ENCODE measurements around the gene LGR4.
"Not testable (repeated sequence)": the region's sequence is repeated elsewhere in the genome, so short reads cannot be mapped to it uniquely, and the experiment has no call there.

LGR4 gene

GRCh38 chr11:27355575-27356104, 117.0 kb downstream of the LGR4 start:
- in situ Hi-C loops (cut with HindIII; ENCODE audit: low sequenced_read_pairs): no loop called here

- in situ Hi-C loops (cut with HindIII; ENCODE audit: low sequenced_read_pairs): no loop called here
These were observed 118.1 kb downstream of the LGR4 start for GRCh38 chr11:27354359-27354965.

DNA sequence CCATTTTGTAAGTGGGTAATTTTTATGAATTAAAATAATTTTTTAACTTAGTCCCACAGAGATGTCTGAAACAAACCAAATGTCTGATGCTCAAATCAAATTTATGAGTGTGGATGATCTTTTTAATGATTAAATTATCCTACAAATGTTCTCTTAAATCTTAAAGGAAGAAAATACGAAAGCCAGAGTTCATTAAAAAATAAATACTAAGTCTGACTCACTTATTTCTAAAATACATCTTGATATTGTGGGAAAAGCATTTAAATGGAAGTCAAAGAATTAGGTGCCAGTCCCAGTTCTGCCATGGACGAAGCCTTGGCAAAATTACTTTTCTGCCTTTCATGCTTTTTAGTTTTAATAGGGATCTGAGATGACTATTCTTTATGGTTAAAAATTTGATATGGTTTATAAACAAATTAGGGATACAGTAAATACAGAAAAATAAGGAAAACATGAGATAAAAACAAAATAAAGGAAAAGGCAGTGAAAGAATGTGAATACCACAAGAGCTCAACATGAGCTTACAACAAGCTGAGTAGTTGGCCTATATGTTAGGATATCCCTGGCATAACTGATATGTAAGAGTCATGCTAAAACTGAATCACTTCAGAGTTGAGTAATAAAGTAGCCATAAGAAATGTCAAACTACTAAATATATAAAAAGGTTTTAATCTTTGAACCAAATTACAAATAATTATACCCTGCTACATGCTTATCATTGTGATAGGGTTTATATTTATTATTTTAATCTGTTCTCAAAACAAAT, 118.8 kb downstream of the LGR4 start:
- in situ Hi-C loops (cut with HindIII; ENCODE audit: low sequenced_read_pairs): no loop called here

GRCh38 chr11:27352781-27353180, 119.8 kb downstream of the LGR4 start:
- in situ Hi-C loops (cut with HindIII; ENCODE audit: low sequenced_read_pairs): no loop called here

DNA sequence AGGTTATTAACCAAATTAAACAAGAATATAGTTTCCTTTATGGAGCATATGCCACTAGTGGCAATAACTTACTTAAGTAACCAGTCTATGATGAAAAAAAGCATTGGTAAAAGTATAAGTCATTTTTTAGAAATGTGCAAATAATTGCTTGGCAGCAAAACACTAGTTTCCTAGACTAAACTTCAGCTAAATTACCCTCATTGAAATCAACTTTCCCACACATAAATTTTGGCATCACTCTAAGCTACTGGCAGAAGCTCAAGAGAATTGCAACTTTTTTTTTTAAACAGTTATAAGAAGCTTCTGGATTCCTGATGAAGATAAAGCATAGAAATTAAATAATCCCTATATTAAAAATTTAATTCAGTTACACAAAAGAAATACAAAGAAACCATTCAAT, 122.1 kb downstream of the LGR4 start:
- in situ Hi-C loops (cut with HindIII; ENCODE audit: low sequenced_read_pairs): no loop called here

DNA sequence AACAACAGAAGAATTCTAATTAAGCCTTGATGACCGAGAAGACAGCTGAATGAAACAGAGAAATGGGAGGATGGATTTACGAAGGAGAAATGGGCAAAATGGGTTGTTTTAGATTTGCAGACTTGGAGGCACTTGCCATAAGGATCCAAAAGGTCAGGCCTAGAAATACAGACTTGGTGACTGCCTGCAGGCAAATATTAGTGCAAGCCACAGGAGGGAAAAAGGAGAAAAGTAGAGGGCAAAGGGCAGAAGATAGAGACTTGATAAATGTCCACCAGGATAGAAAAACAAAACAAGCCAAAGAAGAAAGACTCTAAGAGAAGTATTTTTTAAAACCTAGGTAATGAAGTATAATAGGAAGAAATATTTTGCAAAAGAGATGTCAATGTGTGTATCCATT, 122.7 kb downstream of the LGR4 start:
- in situ Hi-C loops (cut with HindIII; ENCODE audit: low sequenced_read_pairs): no loop called here

GRCh38 chr11:27348340-27348873, 124.2 kb downstream of the LGR4 start:
- in situ Hi-C loops (cut with HindIII; ENCODE audit: low sequenced_read_pairs): no loop called here

DNA sequence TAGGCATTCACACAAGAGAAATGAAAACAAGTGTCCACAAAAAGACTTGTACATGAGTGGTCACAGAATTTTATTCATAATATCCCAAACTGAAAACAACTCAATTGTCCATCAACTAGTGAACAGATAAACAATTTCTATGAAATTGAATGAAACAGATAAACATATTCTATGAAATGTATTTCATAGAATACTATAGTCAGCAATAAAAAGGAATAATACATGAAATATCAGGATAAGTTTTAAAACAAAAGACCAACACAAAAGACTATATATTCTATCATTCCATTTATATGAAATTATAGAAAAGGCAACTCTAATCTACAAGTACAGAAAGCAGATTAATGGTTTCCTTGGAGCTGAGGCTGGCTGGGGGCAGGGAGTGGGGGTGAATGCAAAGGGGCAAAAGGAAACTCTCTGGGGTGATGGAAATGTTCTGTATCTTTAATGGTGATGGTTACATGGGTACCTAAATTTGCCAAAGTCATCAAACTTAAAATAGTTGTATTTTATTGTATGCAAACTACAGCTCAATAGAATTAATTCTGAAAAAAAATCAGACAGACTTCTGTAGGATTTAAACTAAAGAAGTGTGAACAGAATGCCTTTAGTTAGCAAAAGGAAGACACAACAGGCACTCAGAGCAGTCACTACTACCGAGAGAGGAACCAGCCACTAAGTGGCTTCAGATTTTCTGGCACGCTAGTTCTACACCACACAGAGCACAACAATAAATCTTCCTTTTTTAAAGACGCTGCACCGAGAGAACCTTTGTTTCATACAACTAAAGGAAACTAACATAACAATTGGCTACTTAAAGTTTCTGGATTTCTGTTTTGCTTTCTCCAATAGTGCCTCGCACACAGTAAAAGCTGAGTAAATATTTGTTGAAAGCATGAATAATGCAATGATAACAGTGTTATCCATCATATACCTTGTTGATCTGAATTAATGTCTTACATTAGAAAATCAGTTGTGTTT, 124.9 kb downstream of the LGR4 start:
- in situ Hi-C loops (cut with HindIII; ENCODE audit: low sequenced_read_pairs): no loop called here

DNA sequence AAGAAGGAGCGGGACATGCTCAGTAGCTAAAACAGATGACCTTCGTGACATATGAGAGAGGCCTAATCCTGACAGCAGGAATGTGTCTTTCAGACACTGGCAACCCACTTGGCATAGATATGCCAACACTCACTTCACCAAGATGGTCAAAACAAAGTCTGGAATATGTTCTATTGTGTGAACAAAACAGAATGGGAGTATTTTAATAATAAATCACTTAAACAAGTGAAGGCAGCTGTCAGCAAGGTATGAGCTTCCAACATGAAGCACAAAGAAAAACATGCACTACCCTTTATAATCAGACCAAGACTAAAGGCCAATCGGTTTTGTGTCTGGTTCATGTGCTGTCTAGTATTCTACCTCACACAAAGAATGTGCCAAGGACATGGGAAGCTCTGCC, 132.6 kb downstream of the LGR4 start:
- in situ Hi-C loops (cut with HindIII; ENCODE audit: low sequenced_read_pairs): no loop called here

DNA sequence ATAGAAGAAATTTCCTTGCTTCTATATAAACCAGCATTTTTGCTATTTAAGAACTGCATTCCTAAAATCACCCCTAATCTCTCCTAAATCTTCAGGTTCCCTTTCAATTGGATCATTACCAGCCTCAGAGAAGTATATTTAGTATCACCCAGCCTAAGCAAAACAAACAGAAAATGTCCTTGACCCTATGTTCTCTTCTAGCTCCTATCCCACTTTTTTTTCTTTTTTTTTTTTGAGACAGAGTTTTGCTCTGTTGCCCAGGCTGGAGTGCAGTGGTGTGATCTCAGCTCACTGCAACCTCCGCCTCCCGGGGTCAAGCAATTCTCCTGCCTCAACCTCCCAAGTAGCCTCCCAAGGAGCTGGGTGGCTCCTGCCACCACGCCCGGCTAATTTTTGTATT, 137.8 kb downstream of the LGR4 start:
- in situ Hi-C loops (cut with HindIII; ENCODE audit: low sequenced_read_pairs): not testable (repeated sequence)

- in situ Hi-C loops (cut with HindIII; ENCODE audit: low sequenced_read_pairs): no loop called here
These were observed 140.6 kb downstream of the LGR4 start for GRCh38 chr11:27331981-27332380.

DNA sequence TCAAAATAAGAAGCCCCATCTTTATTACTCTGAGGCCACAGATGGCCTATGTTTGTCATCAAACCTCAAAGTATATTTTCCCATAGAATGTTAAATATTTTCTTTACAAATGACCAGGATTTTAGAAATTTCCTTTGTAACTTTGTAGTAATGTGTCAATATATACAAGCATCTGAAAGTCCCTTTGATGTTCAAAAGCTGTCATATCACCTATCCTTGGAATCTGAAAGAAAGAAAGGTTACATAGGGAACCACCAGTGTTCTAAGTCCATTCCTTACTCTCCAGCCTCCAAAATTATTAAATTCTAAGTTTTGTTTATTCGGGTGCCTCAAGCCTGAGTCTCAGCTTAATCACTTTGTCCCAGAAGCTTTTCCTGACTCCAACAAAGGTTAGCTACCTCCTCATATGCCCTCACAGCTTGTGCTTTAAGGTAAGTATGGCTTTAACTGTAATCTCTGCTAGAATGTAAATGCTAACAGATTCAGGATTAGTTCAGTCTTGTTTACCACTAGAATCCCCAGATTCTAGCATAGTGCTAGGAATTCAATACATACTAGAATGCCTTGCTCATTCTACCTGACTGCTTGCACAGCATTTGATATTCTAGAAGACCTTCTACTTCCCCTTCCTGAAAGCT, 141.8 kb downstream of the LGR4 start:
- in situ Hi-C loops (cut with HindIII; ENCODE audit: low sequenced_read_pairs): no loop called here

- in situ Hi-C loops (cut with HindIII; ENCODE audit: low sequenced_read_pairs): no loop called here
These were observed 142.5 kb downstream of the LGR4 start for GRCh38 chr11:27329867-27330632.

- in situ Hi-C loops (cut with HindIII; ENCODE audit: low sequenced_read_pairs): no loop called here
These were observed 144.0 kb downstream of the LGR4 start for GRCh38 chr11:27328614-27329013.

DNA sequence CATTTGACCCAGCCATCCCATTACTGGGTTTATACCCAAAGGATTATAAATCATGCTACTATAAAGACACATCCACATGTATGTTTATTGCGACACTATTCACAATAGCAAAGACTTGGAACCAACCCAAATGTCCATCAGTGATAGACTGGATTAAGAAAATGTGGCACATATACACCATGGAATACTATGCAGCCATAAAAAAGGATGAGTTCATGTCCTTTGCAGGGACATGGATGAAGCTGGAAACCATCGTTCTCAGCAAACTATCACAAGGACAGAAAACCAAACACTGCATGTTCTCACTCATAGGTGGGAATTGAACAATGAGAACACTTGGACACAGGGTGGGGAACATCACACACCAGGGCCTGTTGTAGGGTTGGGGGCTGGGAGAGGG, 145.5 kb downstream of the LGR4 start:
- in situ Hi-C loops (cut with HindIII; ENCODE audit: low sequenced_read_pairs): not testable (repeated sequence)

DNA sequence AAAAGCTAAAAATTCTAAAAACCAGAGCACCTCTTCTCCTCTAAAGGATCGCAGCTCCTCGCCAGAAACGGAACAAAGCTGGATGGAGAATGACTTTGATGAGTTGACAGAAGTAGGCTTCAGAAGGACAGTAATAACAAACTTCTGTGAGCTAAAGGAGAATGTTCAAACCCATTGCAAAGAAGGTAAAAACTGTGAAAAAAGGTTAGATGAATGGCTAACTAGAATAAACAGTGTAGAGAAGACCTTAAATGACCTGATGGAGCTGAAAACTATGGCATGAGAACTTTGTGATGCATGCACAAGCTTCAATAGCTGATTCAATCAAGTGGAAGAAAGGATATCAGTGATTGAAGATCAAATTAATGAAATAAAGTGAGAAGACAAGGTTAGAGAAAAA, 150.4 kb downstream of the LGR4 start:
- in situ Hi-C loops (cut with HindIII; ENCODE audit: low sequenced_read_pairs): not testable (repeated sequence)

DNA sequence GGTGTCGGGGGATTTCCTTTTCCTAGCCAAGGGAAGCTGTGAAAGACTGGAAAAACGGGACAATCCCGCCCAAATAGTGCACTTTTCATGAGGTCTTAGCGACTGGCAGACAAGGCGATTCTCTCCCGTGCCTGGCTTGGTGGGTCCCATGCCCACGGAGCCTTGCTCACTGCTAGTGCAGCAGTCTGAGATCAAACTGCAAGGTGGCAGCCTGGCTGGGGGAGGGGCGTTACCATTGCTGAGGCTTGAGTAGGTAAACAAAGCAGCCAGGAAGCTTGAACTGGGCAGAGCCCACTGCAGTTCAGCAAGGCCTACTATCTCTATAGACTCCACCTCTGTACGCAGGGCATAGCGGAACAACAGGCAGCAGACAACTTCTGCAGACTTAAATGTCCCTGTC, 151.2 kb downstream of the LGR4 start:
- in situ Hi-C loops (cut with HindIII; ENCODE audit: low sequenced_read_pairs): not testable (repeated sequence)

DNA sequence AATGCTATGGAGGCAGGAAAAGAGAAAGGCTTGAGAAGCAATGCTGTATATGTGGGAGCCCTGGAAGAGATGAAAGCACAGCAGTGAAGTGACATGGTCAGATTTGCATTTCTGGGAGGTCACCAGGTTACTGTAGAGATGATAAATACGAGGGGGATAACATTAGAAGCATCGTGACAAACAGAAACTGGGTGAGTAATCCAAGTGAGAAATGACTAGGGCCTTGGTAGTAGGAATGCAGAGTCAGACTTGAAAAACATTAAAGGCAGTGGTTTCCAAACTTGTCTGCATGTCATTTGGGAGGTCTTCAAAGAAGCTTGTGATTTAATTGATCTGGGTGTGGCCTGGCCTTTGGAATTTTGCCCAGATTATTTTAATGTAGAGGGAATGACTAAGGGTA, 153.5 kb downstream of the LGR4 start:
- in situ Hi-C loops (cut with HindIII; ENCODE audit: low sequenced_read_pairs): no loop called here

GRCh38 chr11:27317751-27318150, 154.8 kb downstream of the LGR4 start:
- in situ Hi-C loops (cut with HindIII; ENCODE audit: low sequenced_read_pairs): no loop called here

All from endothelial cell of hepatic sinusoid (primary cell).